Glutamatergic neuron (in vitro differentiated cells): ENCODE measurements around the gene TSPYL2. TPM values are rescaled to one million over a fixed set of nuclear protein-coding genes. Genes with fewer than 3 reads are reported as not detected.

Experiments
- DNase-seq: peaks from one replicate; pipeline ENCODE4 v3.0.0; 2022
- H3K27ac Mint-ChIP-seq: one replicate; pipeline ENCODE4 v1.8.0; 2020; ENCODE audit warnings: mild to moderate bottlenecking, mixed read lengths, inconsistent platforms; ENCODE audit not compliant: unreplicated experiment
- H3K27me3 Mint-ChIP-seq: one replicate; pipeline ENCODE4 v1.8.0; 2020; ENCODE audit warnings: mild to moderate bottlenecking, moderate library complexity, mixed read lengths, inconsistent platforms; ENCODE audit not compliant: unreplicated experiment
- H3K36me3 Mint-ChIP-seq: one replicate; pipeline ENCODE4 v1.8.0; 2020; ENCODE audit warnings: mild to moderate bottlenecking, mixed read lengths, inconsistent platforms; ENCODE audit not compliant: unreplicated experiment
- H3K4me1 Mint-ChIP-seq: one replicate; pipeline ENCODE4 v1.8.0; 2020; ENCODE audit warnings: mild to moderate bottlenecking, low read depth, mixed read lengths, inconsistent platforms; ENCODE audit not compliant: unreplicated experiment
- H3K4me3 Mint-ChIP-seq: one replicate; pipeline ENCODE4 v1.8.0; 2020; ENCODE audit warnings: mild to moderate bottlenecking, mixed read lengths, inconsistent platforms; ENCODE audit not compliant: unreplicated experiment
- H3K9me3 Mint-ChIP-seq: one replicate; pipeline ENCODE4 v1.8.0; 2020; ENCODE audit warnings: mild to moderate bottlenecking, moderate library complexity, mixed read lengths, inconsistent platforms; ENCODE audit not compliant: unreplicated experiment
- total RNA-seq: library from RNA; stranded (reverse); fragmentation: NEBNext Ultra II Directional; extraction: Animal tissue kit (Norgen Biotek cat#: 25700); gene quantifications from one replicate; pipeline ENCODE4 v1.2.1, GENCODE V29; 2021; ENCODE audit not compliant: unreplicated experiment
- TF ChIP-seq, protein P1 (sequence below): fragments of 200-600 bp; sonication (generic); IDR thresholded peaks from one replicate; pipeline ENCODE4 v1.5.0; 2021; ENCODE audit not compliant: partially characterized antibody, unreplicated experiment

Gene TSPYL2
- total RNA-seq, 1 donor from 2014 or later = 10.2 TPM

DNA sequence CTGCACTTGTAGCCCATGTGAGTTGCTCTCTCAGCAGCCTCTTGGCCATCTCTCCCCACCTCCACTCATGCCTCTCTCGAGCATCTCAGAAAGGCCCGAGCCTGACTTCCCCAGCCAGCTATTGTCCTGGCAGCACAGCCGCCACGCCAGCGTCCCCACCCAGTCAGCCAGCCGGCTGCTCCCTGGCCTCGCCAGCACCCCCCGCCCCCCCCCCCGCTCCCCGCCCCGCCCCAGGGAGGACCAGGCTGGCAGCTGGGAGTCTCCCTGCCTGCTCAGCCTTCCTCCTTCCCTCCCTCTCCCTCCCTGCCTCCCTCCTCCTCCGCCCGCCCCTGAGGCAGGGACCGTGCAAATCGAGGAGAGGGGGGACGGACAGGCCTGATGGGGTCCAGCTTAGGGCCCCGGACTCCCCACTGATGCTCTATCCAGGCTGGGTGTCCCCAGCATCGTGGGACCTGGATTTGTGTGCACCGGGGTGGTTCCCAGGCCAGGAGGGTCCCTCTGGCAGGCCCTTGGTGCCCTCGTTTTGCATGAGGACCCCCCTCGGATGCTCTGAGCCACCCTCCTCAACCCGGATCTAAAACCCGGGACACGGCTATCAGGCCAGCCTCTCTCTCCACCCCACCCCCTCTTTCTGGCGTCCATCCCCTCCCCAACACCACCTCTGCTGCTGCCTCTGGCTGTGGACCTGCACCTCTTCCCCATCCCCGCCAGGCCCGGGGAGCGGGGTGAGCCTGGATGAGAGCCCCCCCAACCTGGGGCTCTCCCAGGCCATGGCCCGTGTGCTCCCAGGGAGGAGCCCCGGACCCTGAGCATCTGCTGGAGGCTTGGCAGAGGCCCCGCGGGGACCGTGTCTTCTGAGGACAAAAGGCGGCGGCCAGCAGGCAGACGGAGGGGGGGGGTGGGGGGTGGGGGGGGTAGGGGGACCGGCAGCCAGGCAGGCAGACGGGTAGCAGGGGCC, 33.7 kb upstream of the TSPYL2 start, which contains the start of gene GPR173:
Gene GPR173 (plus strand): TSS at position 621 of the 958 bp plus-strand sequence. CDS start 27,833 bp downstream, outside the sequence.
- DNase-seq = peak; percentile 74
- Mint-ChIP-seq H3K27ac (peak within 1 kb of the TSS; percentile 99), H3K9me3 (peaks cover 2% of the 10 kb centered on the region), H3K27me3 (no peaks in the 10 kb centered on the region), H3K4me1 (peaks cover 7% of the 10 kb centered on the region), H3K4me3 (peak within 1 kb of the TSS; percentile 82), H3K36me3 (no peaks in the 10 kb centered on the region)
- TF ChIP-seq, protein P1, sequence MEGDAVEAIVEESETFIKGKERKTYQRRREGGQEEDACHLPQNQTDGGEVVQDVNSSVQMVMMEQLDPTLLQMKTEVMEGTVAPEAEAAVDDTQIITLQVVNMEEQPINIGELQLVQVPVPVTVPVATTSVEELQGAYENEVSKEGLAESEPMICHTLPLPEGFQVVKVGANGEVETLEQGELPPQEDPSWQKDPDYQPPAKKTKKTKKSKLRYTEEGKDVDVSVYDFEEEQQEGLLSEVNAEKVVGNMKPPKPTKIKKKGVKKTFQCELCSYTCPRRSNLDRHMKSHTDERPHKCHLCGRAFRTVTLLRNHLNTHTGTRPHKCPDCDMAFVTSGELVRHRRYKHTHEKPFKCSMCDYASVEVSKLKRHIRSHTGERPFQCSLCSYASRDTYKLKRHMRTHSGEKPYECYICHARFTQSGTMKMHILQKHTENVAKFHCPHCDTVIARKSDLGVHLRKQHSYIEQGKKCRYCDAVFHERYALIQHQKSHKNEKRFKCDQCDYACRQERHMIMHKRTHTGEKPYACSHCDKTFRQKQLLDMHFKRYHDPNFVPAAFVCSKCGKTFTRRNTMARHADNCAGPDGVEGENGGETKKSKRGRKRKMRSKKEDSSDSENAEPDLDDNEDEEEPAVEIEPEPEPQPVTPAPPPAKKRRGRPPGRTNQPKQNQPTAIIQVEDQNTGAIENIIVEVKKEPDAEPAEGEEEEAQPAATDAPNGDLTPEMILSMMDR = no peak

DNA sequence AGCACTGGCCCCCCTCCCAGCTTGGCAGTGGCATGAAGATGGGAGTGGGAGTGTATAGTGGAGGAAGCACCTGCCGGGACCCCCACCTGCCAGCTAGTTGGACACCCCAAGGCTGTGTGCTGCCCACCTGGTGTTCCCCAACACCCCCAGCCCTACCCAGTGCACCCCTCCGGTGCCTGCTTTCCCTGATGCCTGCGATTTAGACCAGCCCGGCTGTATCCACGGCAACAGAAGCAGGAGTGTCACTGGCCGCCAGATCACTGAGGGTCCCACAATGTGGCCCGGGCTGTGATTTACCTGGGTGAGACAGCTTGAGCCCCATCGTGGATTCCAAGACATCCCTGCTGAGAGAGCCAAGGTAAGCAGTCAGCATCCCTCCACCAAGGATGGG, 33.0 kb upstream of the TSPYL2 start:
- TF ChIP-seq, protein P1 = no peak
- peak; percentile 17 for DNase-seq
- Mint-ChIP-seq H3K4me3 (no peak overlapping the region), H3K27ac (peak overlapping the region; percentile 95), H3K9me3 (peaks cover under 1% of the 10 kb centered on the region), H3K4me1 (peaks cover 10% of the 10 kb centered on the region), H3K27me3 (no peaks in the 10 kb centered on the region), H3K36me3 (no peaks in the 10 kb centered on the region)

DNA sequence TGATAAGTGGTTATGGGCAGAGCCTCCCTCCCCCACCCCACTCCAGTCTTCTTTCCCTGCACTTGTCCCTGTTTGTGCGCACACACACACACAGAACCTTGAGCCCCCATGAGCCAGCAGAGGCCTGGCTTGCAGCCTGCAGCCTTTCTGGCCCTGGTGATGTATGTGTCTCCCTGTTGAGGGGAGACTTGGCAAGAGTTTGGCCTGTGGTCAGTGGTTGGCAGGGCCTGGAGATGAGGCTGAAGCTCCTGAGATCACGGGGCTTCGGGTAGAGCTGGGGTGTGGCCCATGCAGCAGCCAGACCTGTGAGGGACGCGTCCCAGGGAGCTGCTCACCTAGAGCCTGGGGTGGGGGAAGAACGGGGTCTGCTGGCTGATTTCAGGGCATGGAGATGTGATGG, 31.3 kb upstream of the TSPYL2 start:
- H3K27ac Mint-ChIP-seq = no peak overlapping the region
- no peaks in the 10 kb centered on the region for H3K36me3 Mint-ChIP-seq
- TF ChIP-seq, protein P1 = no peak
- no peaks in the 10 kb centered on the region for H3K27me3 Mint-ChIP-seq
- no peak overlapping the region for H3K4me3 Mint-ChIP-seq
- H3K4me1 Mint-ChIP-seq = peaks cover 10% of the 10 kb centered on the region
- H3K9me3 Mint-ChIP-seq = no peaks in the 10 kb centered on the region
- DNase-seq = no peak

DNA sequence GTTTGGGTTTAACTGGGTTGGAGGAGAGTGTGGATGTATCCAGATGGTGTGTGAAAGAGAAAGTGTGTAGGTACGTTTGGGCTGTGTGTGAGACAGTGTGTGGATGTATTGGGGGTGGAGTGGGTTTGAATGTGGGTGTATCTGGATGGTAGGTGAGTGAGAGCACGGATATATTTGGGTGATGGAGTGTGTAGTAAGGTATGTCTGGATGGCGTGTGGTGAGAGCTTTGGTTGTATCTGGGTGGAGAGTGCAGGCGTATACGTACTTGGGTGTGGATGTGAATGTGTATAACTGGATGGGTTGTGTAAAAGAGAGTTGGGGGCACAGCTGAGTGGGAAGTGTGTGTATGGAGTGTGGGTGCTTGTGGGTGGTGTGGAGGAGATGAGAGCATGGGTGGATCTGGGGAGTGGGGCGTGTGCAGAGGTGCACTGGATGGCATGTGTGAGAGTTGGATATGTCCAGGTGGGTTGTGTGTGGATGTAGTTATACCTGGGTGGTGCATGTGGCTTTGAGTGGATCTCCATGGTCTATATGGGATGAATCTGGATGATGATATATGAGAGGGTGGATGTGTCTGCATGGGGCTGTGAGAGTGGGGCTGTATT, 26.8 kb upstream of the TSPYL2 start:
- no peaks in the 10 kb centered on the region for H3K27me3 Mint-ChIP-seq
- no peak overlapping the region for H3K27ac Mint-ChIP-seq
- no peak overlapping the region for H3K4me3 Mint-ChIP-seq
- peaks cover 5% of the 10 kb centered on the region for H3K4me1 Mint-ChIP-seq
- DNase-seq = no peak
- TF ChIP-seq, protein P1 = no peak
- no peaks in the 10 kb centered on the region for H3K36me3 Mint-ChIP-seq
- H3K9me3 Mint-ChIP-seq = no peaks in the 10 kb centered on the region

DNA sequence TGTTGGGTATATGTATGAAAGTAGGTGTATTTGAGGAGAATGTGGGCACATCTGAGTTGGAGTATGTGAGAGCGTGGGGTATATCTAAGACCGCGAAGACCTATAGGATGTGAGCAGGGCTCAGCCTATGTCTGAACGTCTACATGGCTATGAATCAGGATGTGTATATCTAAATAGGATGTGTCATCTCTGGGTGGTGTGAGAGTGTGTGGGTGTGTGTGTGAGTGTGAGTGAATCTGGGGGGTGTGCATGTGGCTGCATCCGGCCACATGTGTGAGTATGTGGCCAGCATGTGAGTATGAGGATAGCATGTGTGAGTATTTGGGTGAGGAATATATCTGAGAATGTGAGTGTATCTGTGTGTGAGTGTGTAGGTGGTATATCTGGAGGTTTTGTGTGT, 25.9 kb upstream of the TSPYL2 start:
- no peak overlapping the region for H3K27ac Mint-ChIP-seq
- no peak overlapping the region for H3K4me3 Mint-ChIP-seq
- TF ChIP-seq, protein P1 = no peak
- DNase-seq = no peak
- H3K4me1 Mint-ChIP-seq = peaks cover 5% of the 10 kb centered on the region
- H3K36me3 Mint-ChIP-seq = no peaks in the 10 kb centered on the region
- no peaks in the 10 kb centered on the region for H3K27me3 Mint-ChIP-seq
- no peaks in the 10 kb centered on the region for H3K9me3 Mint-ChIP-seq
